Sigmoid colon (tissue), 7 donors: ENCODE data around the gene PHKA1. TPM values are rescaled to one million over a fixed set of nuclear protein-coding genes. Genes with fewer than 3 reads are reported as not detected.

Experiments used
- DNase-seq: peaks from one replicate; pipeline ENCODE4 v3.0.0-alpha.2; 2019
- H3K27ac ChIP-seq, 4 donors: fragments of 200-600 bp; sonication (generic); one replicate each; pipeline ENCODE4 v1.5.1; 2016 to 2019; ENCODE audit warnings: mild to moderate bottlenecking in 1 of 4
- H3K27me3 ChIP-seq, 3 donors: fragments of 200-600 bp; sonication (generic); one replicate each; pipeline ENCODE4 v1.5.1; 2019; ENCODE audit warnings: mild to moderate bottlenecking in 1 of 3
- H3K36me3 ChIP-seq, 4 donors: fragments of 200-600 bp; sonication (generic); one replicate each; pipeline ENCODE4 v1.5.1; 2016 to 2019
- H3K4me1 ChIP-seq, 4 donors: fragments of 200-600 bp; sonication (generic); one replicate each; pipeline ENCODE4 v1.5.1; 2017 to 2019
- H3K4me3 ChIP-seq, 4 donors: fragments of 200-600 bp; sonication (generic); one replicate each; pipeline ENCODE4 v1.5.1; 2017 to 2019; ENCODE audit warnings: mild to moderate bottlenecking in 2 of 4, moderate library complexity in 1 of 4
- H3K9me3 ChIP-seq, 4 donors: fragments of 200-600 bp in 3 of 4; sonication (generic) in 3 of 4; one replicate each; pipeline versions ENCODE4 v1.5.1 to v1.6.1; 2013 to 2019
- CTCF ChIP-seq, 4 experiments: fragments of 450-650 bp in 3 of 4; fragments of 200-600 bp in 1 of 4; IDR thresholded peaks; one replicate each; pipeline ENCODE4 v1.5.1; 2016 to 2019; ENCODE audit warnings: antibody characterized with exemption in 4 of 4, mild to moderate bottlenecking in 3 of 4, moderate library complexity in 2 of 4
- EP300 ChIP-seq, 4 donors: sonication (generic); formaldehyde crosslinking; IDR thresholded peaks; one replicate each; pipeline ENCODE4 v1.6.1; 2017; ENCODE audit warnings: antibody characterized with exemption in 4 of 4
- POLR2A ChIP-seq, 2 donors: fragments of 450-650 bp; IDR thresholded peaks; one replicate each; pipeline ENCODE4 v1.6.1; 2016; ENCODE audit warnings: antibody characterized with exemption in 2 of 2, mild to moderate bottlenecking in 2 of 2, moderate library complexity in 2 of 2
- POLR2AphosphoS5 ChIP-seq, 4 donors: sonication (generic); formaldehyde crosslinking; IDR thresholded peaks; one replicate each; pipeline ENCODE4 v1.6.1; 2017; ENCODE audit warnings: antibody characterized with exemption in 4 of 4
- WGBS, 2 donors: extraction: QIAGEN DNeasy Blood & Tissue Kit; methylation state at CpG; one replicate each; pipeline ENCODE4 v1.1.7; 2013; 5-methylcytosine and 5-hydroxymethylcytosine counted together
- intact Hi-C: fragments of 100-400 bp; cut with DNase I; formaldehyde crosslinking; loops from one replicate; pipeline ENCODE4 v1.15.1; 2023
- polyA plus RNA-seq, 3 donors: library from polyadenylated mRNA; stranded (reverse); fragments of 200-250 nt; gene quantifications; one replicate each; pipeline ENCODE4 v1.2.3, GENCODE V29; 2013
- small RNA-seq, 3 donors: library from RNA; depleted of rRNA; stranded (forward); fragments of <200 nt; gene quantifications; one replicate each; pipeline ENCODE3, GENCODE V24; 2016
- total RNA-seq, 4 donors: library from RNA; depleted of rRNA; stranded (reverse); fragments of >200 nt; gene quantifications; one replicate each; pipeline ENCODE4 v1.1.0, GENCODE V29; 2016
- donor health status: healthy with polysubstance abuse.
- donor health status: Bipolar disorder and iron deficiency.
- donor health status: healthy.

PHKA1 gene
- total and polyA plus RNA-seq, 7 donors: 0.92 to 9.7 (median 4.6) TPM

GRCh38 chrX:72545990-72546389 is 168.1 kb downstream of the PHKA1 start:
- TF ChIP-seq EP300 (IDR thresholded peaks at IDR 0.05) (no peak), POLR2A (IDR thresholded peaks at IDR 0.05) (no peak), CTCF (IDR thresholded peaks at IDR 0.05) (no peak), POLR2AphosphoS5 (IDR thresholded peaks at IDR 0.05) (no peak)
- Histone ChIP-seq H3K27ac (no peak overlapping the region), H3K27me3 (no peaks in the 10 kb centered on the region), H3K36me3 (no peaks in the 10 kb centered on the region), H3K9me3 (no peaks in the 10 kb centered on the region), H3K4me1 (no peaks in the 10 kb centered on the region), H3K4me3 (no peak overlapping the region)
- intact Hi-C loops: no loop called here
- DNase-seq: no peak

- peaks cover 0 to 15% (median 6%) of the 10 kb centered on the region in 4 donors for H3K4me1 ChIP-seq
- TF ChIP-seq CTCF (IDR thresholded peaks at IDR 0.05): peak in 1 of 4 experiments; percentile 5
- TF ChIP-seq POLR2AphosphoS5 (IDR thresholded peaks at IDR 0.05): no peak
- DNase-seq: no peak
- no peaks in the 10 kb centered on the region for H3K36me3 ChIP-seq
- no peak overlapping the region for H3K4me3 ChIP-seq
- H3K27ac ChIP-seq: no peak overlapping the region
- intact Hi-C loops: no loop called here
- H3K27me3 ChIP-seq: no peaks in the 10 kb centered on the region
- H3K9me3 ChIP-seq: no peaks in the 10 kb centered on the region
- 48 to 54% methylated on average over 5 of the region's 5 CpGs for WGBS, 2 donors
Measured at GRCh38 chrX:72540318-72540717, 173.8 kb downstream of the PHKA1 start.

GRCh38 chrX:72539822-72540221 is 174.3 kb downstream of the PHKA1 start:
- WGBS, 2 donors: 88 to 93% methylated on average over 2 of the region's 2 CpGs
- H3K9me3 ChIP-seq: no peaks in the 10 kb centered on the region
- no peak overlapping the region for H3K27ac ChIP-seq
- intact Hi-C loops: loop anchor here (10.0 kb wide), 1 partner anchor 235 kb away; the partner anchor contains the start of gene CITED1
- no peak overlapping the region for H3K4me3 ChIP-seq
- H3K4me1 ChIP-seq: peaks cover 0 to 15% (median 6%) of the 10 kb centered on the region in 4 donors
- no peaks in the 10 kb centered on the region for H3K36me3 ChIP-seq
- TF ChIP-seq POLR2AphosphoS5 (IDR thresholded peaks at IDR 0.05) (no peak), EP300 (IDR thresholded peaks at IDR 0.05) (no peak), POLR2A (IDR thresholded peaks at IDR 0.05) (no peak), CTCF (IDR thresholded peaks at IDR 0.05) (no peak)
- DNase-seq: no peak
- H3K27me3 ChIP-seq: no peaks in the 10 kb centered on the region

GRCh38 chrX:72536542-72536941 is 177.6 kb downstream of the PHKA1 start:
- Histone ChIP-seq H3K36me3 (no peaks in the 10 kb centered on the region), H3K27me3 (no peaks in the 10 kb centered on the region), H3K4me1 (peaks cover 0 to 15% (median 6%) of the 10 kb centered on the region in 4 donors), H3K9me3 (no peaks in the 10 kb centered on the region), H3K27ac (peak overlapping the region in 2 of 4 donors; percentile 23 to 55), H3K4me3 (no peak overlapping the region)
- no peak for DNase-seq
- WGBS, 2 donors: 91 to 93% methylated on average over 1 of the region's 1 CpG
- intact Hi-C loops: loop anchor here (10.0 kb wide), 1 partner anchor 232 kb away; the partner anchor contains the start of gene CITED1
- TF ChIP-seq EP300 (IDR thresholded peaks at IDR 0.05) (peak in 1 of 4 donors; percentile 8), POLR2A (IDR thresholded peaks at IDR 0.05) (no peak), CTCF (IDR thresholded peaks at IDR 0.05) (no peak), POLR2AphosphoS5 (IDR thresholded peaks at IDR 0.05) (peak in 2 of 4 donors; percentile 20 to 37)

- intact Hi-C loops: loop anchor here (5.0 to 10.0 kb wide), 2 partner anchors 228 to 285 kb away; partner anchors contain the start of gene CITED1
- WGBS, 2 donors: 96 to 99% methylated on average over 3 of the region's 3 CpGs
- Histone ChIP-seq H3K4me3 (no peak overlapping the region), H3K27ac (no peak overlapping the region), H3K4me1 (peaks cover 0 to 13% (median 6%) of the 10 kb centered on the region in 4 donors), H3K9me3 (no peaks in the 10 kb centered on the region), H3K27me3 (no peaks in the 10 kb centered on the region), H3K36me3 (no peaks in the 10 kb centered on the region)
- TF ChIP-seq POLR2A (IDR thresholded peaks at IDR 0.05): no peak
- no peak for DNase-seq
Measured at GRCh38 chrX:72532366-72532765, 181.7 kb downstream of the PHKA1 start.

Small RNA genes within 50 kb of the gene (small RNA-seq; reads per million reads assigned to genes)
- gene BX295541.1 (0 reads per million in 3 donors), gene RF00012 (0 reads per million in 3 donors), gene RNU1-112P (0 reads per million in 3 donors)

Other genes starting within 250 kb of the PHKA1 start
- gene HDAC8, start 141.5 kb downstream of the PHKA1 start, total RNA-seq: 10 to 100 TPM; 30.4 to 44.0 (median 36.7) TPM
- gene HDAC8, start 141.5 kb downstream of the PHKA1 start, polyA plus RNA-seq: 10 to 100 TPM; 13.2 to 19.2 (median 18.0) TPM
- gene DMRTC1B, start 62.6 kb upstream of the PHKA1 start, total RNA-seq: 1 to 10 TPM in 1 of 4 donors, not detected in 3; 1.7 TPM
- under 1 TPM in 1 of 3 donors, not detected in 2; 0.36 TPM for gene DMRTC1B, start 62.6 kb upstream of the PHKA1 start, polyA plus RNA-seq
- not detected for gene FAM236B, start 68.4 kb upstream of the PHKA1 start, total RNA-seq
- not detected for gene FAM236B, start 68.4 kb upstream of the PHKA1 start, polyA plus RNA-seq
- not detected for gene FAM236D, start 93.9 kb upstream of the PHKA1 start, total RNA-seq
- not detected for gene FAM236D, start 93.9 kb upstream of the PHKA1 start, polyA plus RNA-seq
- not detected for gene FAM236C, start 198.3 kb upstream of the PHKA1 start, total RNA-seq
- gene FAM236C, start 198.3 kb upstream of the PHKA1 start, polyA plus RNA-seq: not detected
- not detected for gene FAM236A, start 223.9 kb upstream of the PHKA1 start, total RNA-seq
- not detected for gene FAM236A, start 223.9 kb upstream of the PHKA1 start, polyA plus RNA-seq
- gene DMRTC1, start 229.5 kb upstream of the PHKA1 start, total RNA-seq: under 1 TPM in 1 of 4 donors, not detected in 3; 0.55 TPM
- gene DMRTC1, start 229.5 kb upstream of the PHKA1 start, polyA plus RNA-seq: under 1 TPM in 1 of 3 donors, not detected in 2; 0.48 TPM